Activated CD4-positive, alpha-beta T cell treated with anti-CD3 and anti-CD28 coated beads, Interleukin-2, amount 50 U/mL, for 4 hours (primary cell): Measurements from ENCODE around the gene SLC49A3.
"Not testable (repeated sequence)": the region's sequence is repeated elsewhere in the genome, so short reads cannot be mapped to it uniquely, and the experiment has no call there.

Source experiments
- DNase-seq, 2 experiments: peaks; one replicate each; pipeline ENCODE4 v3.0.0-alpha.2; 2020

SLC49A3 gene

DNA sequence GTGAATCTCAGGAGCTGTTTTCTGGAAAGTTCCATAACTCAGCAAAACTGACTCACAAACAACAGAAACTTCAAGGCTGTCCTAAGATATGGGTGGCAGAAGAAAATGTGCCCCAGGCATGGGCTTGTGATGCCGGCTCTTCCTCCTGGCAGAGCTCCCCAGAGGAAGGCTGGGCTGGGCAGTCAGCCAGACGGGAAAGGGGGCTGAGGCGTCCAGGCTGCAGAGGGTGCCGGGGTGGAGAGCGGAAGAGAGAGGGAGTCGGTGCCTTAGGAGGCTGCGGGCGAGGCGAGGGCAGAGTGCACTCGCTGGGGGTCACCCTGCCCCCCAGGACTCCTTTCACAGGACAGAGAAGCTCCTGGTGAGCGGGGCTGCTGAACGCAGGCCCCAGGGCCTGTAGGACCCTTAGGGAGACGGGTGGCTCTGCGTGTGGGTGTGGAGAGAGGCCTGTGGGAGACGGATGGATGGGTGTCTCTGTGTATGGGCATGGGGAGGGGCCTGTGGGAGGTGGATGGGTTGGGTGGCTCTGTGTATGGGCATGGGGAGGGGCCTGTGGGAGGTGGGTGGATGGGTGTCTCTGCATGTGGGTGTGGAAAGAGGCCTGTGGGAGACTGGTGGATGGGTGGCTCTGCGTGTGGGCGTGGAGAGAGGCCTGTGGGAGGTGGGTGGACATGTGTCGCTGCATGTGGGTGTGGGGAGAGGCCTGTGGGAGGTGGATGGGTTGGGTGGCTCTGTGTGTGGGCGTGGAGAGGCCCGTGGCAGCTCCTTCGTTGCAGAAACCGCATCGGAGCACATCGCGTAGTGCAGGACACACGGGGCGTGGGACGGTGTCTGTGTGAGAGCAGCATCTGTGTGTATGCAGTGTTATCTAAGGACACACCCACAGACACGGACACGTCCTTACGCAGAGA is 32.6 kb upstream of the SLC49A3 start:
- no peak for DNase-seq

GRCh38 chr4:720111-720860 is 31.3 kb upstream of the SLC49A3 start:
- DNase-seq, result no peak

DNA sequence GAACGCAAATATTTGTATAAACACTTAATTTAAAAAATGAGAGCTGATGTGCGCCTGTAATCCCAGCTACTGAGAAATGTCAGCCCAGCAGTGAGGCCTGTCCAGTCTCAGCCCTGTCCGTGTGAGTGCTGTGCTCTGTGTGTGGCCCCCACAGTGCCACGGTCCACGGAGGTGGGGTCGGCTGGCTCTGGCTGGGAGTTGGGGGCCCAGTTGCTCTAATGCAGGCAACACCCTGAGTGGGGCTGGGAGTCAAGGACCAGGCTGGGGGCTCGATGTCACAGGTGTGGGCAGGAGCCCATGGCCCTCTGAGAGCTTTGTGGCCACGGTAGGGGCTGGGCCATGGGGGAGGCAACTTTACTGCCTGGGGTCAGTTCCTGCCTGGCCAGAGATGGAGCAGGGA is 29.5 kb upstream of the SLC49A3 start:
- no peak for DNase-seq

DNA sequence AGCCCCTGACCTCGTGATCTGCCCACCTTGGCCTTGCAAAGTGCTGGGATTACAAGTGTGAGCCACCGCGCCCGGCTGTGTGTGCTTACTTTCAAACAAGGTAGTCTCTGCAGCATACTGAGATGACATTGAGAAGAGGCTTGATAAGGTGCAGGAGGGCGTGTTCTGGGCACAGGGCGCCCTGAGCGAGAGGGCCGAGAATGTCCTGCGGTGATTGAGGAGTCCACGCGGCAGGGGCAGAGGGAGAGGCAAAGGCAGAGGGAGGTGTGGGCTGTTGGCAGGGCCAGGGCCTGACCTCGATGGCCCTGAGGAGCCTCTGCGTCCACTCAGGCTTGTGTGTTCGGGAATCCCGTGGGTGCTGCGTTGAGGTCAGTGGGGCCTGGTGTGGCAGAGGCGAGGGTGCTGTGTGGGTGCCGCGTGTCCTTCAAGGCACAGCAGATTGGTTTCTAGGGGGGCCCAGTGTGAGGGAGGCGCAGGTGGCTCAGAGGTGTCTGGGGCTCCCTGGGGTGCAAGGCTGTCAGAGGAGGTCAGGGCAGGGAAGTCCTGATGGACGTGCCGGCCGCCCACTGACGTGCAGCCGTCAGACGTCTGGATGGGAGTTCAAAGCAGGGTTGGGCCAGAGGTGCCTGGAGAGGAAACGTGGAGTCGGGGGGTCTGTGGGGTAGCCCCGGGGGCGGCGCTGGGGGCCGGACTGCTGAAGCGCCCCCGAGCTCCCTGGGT is 28.8 kb upstream of the SLC49A3 start:
- no peak for DNase-seq

DNA sequence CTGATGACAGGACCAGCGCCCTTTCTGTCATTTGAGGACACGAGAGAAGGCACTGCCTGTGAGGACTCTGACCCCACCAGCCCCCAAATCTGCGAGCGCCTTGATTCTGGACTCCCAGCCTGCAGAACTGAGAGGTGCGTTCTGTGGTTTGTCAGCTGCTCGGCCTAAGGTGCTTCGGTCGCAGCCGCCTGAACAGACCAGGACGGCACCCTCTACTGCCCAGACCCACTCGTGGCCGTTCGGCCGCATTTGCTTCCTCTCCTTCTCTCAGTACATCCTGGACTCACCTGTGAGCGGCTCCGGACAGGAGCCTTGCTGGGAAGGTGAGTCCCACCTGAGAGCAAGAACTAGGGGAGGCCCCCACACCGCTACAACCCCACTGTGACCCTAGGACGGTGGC is 25.1 kb upstream of the SLC49A3 start:
- DNase-seq, result no peak

- DNase-seq, result no peak
Observed at GRCh38 chr4:712916-713632, 24.1 kb upstream of the SLC49A3 start.

DNA sequence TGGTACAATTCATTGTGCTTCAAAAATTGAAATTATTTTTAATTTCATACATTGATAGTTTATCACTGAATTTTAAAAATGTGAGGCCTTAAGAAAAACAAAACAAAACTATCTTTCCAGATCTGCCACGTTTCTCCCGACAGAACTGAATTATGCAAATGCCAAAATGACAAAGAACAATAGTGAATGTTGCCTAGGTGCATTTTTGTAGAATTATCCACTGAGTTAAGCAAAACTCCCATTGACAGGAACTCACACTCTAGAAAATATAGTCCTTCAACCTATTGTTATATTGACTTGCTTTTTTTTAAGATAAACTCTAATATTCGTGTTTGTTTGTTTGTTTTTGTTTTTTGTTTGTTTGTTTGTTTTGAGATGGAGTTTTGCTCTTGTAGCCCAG is 23.1 kb upstream of the SLC49A3 start:
- DNase-seq, result no peak

GRCh38 chr4:710916-711315 is 22.0 kb upstream of the SLC49A3 start:
- no peak for DNase-seq

GRCh38 chr4:710116-710515 is 21.2 kb upstream of the SLC49A3 start:
- no peak for DNase-seq

- no peak for DNase-seq
Observed at GRCh38 chr4:709348-709747, 20.4 kb upstream of the SLC49A3 start.

DNA sequence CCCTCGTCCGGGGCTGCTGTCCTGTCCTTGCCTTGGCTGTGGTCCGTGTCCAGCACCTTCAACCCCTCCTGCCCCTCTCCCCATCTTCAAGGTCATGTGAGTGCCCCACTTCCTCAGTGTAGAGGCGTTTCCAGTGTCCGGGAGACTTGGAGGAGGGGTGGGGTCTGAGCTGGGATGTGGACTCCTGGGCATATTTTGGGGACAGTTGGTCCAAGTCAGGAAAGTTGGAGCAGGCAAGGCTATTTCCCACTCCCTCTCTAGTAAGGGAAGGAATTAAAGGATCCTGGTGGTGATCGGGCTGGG is 19.6 kb upstream of the SLC49A3 start:
- DNase-seq, result no peak

DNA sequence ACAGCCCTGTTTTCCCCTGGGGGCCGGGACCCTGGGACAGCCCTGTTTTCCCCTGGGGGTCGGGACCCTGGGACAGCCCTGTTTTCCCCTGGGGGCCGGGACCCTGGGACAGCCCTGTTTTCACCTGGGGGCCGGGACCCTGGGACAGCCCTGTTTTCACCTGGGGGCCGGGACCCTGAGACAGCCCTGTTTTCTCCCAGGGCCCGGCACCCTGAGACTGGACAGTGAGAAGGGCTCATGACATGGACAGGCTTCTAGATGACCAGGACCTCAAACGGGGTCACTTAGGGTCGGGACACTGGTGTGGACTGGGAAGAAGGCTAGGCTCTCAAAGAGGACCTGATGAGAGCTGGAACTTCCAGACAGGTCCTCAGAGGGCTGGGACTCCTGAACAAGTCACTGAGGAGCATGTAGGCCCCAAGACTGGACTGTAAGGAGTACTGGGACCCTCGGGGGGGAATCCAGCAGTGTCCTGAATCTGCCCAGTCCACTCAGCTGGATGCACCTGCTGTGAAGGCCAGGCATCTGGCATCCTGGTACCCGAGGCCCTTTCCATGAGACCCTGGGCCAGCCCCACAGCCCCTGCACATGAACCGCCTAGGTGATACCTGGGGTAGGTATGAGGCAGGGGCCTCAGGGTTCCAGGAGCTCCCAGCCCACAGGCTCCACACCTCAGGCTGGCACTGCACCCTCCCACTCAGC is 19.1 kb upstream of the SLC49A3 start:
- DNase-seq, result no peak

DNA sequence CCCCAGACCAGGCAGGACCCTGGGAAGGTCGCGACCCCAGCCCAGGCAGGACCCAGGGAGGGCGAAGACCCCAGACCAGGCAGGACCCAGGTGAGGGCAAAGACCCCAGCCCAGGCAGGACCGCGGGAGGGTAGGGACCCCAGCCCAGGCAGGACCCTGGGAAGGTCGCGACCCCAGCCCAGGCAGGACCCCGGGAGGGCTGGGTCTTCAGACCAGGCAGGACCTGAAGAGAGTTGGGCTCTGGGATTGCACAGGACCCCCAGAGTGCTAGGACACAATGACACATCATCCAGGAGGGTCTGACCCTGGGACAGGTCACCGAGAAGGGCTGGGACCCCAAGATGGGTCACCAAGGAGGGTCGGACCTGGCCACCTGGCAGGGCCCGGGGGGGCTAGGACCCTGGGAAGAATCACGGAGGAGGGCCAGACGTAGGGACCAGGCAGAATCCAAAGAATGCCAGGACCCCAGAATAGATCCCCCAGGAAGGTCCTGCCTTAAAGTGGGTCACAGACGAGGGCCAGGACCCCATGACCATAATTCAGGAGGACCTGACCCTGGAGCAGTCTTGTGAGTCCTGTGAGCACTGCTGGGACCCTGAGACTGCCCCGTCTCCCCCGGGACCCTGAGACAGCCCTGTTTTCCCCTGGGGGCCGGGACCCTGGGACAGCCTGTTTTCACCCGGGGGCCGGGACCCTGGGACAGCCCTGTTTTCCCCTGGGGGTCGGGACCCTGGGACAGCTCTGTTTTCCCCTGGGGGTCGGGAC is 18.1 kb upstream of the SLC49A3 start:
- DNase-seq, result no peak

GRCh38 chr4:706083-706633 is 17.2 kb upstream of the SLC49A3 start:
- not testable (repeated sequence) for DNase-seq

GRCh38 chr4:705278-706082 is 16.5 kb upstream of the SLC49A3 start, which contains the start of gene PCGF3:
Gene PCGF3, plus strand, starts transcription at chr4:705832. Its CDS starts 27,849 bp downstream, at chr4:733681.
- peak; percentile 96 for DNase-seq

DNA sequence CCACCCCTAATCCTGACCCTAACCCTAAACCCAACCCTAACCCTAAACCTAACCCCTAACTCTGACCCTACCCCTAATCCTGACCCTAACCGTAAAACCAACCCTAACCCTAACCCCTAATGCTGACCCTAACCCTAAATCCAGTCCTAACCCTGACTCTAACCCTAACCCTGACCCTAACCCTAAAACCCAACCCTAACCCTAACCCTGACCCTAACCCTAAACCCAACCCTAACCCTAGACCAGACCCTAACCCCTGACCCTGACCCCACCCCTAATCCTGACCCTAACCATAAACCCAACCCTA is 16.0 kb upstream of the SLC49A3 start:
- DNase-seq, result no peak

- no peak for DNase-seq
Observed at GRCh38 chr4:704198-704891, 15.4 kb upstream of the SLC49A3 start.

DNA sequence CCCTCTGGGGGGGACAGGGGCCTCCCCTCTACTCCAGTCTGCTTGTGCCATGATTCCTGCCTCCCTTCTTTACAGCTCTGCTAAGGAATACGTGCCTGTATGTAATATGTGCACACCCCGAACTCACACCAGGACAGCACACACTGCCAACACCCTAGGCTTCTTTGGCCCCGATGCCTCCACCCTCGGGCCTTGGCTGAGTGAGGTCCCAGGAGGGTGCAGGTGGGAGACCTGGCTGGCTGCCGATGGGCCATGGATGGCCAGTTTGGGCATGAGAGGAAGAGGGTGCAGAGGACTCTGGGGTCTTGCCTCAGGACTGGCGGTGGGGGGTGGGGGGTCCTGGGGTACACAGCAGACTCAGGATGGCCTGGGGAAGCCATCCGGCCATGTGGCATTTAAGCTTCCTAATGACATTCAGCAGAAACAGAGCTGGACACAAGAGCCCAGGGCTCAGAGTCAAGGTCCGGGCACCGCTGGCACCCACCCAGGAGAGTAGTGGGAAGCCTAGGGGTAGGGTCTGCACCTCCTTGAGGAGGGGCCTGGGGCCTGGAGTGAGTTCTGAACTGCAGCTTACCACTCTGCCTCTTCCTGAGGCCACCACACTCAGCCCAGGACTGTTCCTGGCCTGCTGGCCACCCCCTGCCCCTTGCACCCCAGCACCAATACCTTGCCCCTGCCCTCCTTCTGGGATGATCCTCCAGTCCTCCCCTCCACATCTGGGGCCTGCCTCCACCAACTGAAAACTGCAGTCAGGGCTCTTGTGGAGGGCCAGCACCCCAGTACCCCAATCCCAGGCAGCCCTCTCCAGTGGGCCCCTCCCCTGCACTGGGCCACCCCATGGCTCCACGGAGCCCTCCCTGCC is 14.6 kb upstream of the SLC49A3 start:
- no peak for DNase-seq

GRCh38 chr4:702618-703048 is 13.7 kb upstream of the SLC49A3 start:
- no peak for DNase-seq
